Endometrial microvascular endothelial cells (primary cell): Measurements from ENCODE around the gene AHNAK. TPM values are rescaled to one million over a fixed set of nuclear protein-coding genes. Genes with fewer than 3 reads are reported as not detected.

ENCODE experiments used
- in situ Hi-C: cut with HindIII; loops from 2 replicates; pipeline ENCODE4 v1.10.0; 2017; ENCODE audit warnings: low sequenced_read_pairs, low pct_unique_long_range_greater_than_20kb; ENCODE audit errors: inconsistent ontology term
- total RNA-seq: library from RNA; depleted of rRNA; stranded (reverse); fragments of >200 nt; gene quantifications from one replicate; pipeline ENCODE4 v1.2.3, GENCODE V29; 2015; ENCODE audit errors: inconsistent ontology term

The AHNAK gene
- total RNA-seq, 1 donor from 2014 or later, result 299 TPM

DNA sequence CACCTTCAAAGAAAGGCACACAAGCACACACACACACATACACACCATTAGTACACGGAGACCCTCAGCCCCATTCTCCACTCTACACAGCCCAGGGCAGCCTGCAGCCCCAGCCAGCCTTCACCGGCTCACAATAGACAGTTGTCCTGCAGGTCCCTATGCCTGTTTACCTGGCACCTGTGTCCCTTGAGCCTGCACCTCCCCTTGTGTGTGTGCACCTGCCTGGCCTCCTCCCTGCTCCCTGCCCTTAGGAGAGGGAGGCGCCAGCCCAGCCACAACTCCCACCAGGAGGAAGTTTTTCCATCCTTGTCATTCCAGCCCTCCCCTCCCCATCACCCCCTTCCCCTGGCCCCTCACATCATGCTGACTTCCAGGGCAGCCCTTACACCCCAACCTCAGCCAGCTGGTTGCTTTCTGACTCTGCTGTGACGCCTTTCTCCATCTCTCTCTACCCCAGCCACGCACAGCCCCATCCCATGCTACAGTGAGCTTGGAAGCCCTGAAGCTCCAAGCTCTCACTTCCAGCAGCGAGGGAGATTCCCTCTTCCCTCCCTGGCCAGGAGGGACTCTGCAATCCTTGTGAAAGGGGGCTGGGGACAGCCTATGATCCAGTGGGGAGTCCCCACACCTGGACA lies 4.4 kb downstream of the AHNAK start:
- in situ Hi-C loops, result no loop called here

DNA sequence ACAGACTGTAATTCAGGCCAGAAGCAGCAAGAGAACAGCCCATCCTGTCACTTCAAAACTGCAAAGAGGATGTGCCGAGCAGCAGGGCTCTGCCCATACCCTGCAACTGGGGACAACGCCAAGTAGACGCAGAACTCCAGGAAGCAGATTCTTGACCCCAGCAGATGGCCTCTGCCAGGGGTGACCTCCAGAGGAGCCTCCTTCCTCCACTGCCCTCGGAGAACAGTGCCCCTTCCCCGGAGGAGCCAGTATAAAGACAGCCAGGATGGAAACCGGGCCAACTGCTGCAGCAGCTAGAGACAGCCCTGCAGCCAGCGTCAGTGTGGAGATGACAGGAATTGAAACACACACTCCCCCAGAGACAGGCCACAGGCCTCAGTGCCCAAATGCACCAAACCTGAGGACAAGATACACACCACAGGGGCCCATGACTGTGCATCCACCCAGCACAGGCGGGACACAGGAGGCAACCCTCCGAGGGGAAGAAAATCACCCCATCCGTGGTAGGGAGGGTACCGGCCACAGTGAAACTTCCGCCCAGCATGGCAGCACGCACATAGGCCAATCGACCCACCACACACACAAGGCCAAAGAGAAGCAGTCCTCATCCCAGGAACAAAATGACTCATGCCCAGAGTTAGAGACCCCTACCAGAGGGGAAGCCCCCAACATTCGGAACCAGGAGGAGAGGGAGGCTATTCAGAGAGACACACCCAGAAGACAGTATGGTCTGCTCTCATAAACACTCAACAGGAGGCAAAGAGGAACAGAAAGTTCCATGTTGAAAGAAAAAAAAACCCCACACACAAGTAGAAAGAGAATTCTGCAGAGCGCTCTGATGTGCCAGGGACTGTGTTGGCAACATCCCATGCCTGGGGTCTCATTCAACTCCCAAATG lies 5.6 kb downstream of the AHNAK start:
- in situ Hi-C loops, result no loop called here

DNA sequence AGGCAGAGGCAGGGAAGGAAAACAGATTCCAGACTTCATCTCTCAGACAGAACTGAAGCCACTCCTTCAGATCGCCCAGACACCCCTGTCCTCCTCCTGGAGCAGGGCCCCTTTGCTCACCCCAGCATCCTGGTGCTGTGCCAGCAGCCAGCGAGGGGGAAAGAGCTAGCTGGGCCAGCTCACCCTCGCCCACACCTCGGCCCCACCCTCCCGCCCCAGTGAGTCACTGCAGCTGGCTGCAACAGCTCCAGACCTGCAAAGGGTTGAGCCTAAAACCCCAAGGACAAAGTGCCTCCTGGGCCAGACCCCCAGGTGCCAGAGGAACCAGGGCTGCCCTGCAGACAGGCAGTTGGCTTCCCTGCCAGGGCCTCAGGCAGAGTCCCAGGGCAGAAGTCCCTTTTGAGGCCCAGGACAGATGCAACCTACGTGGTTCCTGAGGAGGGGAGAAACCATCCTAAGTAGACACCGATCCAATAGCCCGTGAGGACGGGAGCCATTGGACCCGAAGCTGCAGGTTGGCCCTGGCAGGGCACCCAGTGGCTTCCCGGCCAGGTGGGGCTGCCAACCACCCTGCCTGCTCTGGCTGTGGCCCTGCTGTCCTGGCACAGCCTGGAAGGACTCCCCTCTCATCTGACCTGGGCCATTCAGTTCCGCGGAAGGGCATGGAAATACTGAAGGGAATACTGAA lies 7.2 kb downstream of the AHNAK start:
- in situ Hi-C loops, result no loop called here

DNA sequence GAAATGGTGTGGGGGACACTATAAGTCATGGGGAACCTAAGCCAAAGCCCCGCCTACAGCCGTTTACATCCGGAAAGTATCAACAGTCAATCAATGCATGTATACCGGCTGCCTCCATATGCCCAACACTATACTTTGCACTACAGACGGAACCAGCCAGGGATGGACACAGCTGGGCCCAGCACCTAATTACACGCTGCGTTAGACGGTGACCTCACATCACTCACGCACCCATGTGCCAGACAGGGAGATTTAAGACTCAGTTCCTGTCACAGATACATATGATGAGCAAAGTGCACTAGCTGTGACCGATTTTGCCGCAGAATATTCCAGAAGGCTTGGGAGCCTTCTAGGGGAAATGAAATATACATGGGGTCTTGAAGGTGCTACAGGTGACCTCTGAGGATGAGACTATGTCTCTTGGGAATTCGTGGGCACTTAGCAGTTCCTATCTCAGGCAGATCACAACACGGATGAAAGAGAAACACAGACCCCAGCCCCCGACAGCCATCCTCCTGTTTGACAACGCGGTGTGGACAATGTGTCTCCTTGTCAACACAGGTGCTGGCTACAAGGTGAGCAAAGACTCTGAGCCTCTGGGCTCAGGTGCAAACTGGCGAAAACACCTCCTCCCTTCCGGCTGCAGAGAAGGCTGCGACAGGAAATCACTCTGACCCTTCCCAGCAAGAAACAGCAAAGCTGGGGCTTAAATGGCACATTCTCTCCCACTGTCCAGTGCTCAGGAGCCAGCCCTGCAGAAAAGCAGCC lies 8.0 kb downstream of the AHNAK start:
- in situ Hi-C loops, result no loop called here

DNA sequence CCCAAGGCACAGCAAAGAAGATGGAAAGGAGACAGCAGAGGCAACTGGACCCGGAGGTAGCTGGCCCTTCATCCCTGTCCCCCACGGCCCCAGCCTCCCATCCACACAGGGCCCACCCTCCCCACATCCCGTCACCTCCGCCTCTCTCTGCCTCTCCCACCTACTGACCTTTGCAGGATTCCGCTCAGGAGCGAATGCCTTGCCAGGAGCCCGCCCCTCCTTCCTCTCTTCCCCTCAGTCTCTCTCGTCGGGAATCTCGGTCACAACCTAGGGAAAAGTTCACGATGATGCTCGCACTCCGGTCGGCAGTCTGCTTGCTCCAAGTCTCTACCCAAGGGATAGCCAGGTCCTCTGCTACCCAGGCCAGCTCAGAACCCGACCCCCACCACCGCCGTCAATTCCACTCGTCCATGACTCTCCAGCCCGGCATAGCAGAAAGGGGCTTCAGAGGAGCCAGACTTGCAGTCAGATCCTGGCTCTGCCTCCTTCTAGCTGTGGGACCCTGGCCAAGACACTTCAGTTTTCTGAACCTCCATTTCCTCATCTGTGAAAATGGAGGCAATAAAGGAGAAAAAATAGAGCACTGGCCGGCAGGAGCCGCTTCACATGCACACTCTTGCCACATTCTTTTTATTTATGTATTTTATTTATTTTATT lies 10.2 kb downstream of the AHNAK start:
- in situ Hi-C loops, result no loop called here

DNA sequence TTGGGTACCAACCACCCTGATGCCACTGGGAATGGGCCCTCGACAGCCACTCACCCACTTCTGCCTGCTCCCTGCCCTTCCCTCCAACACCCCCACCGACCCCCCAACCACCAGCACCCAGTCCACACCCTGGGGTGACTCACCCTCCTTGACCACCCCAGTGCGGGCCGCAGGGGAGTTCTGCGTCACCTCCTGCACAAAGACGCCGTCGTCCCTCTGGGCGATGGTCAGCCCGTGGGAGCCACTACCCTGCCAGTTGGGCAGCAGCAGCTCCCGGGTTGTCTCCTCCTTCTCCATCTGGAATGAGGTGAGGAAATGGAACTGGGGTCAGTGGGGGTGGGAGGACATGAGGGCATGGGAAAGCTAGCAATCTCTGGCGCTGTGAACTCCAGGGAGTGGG lies 10.8 kb downstream of the AHNAK start:
- in situ Hi-C loops, result no loop called here

DNA sequence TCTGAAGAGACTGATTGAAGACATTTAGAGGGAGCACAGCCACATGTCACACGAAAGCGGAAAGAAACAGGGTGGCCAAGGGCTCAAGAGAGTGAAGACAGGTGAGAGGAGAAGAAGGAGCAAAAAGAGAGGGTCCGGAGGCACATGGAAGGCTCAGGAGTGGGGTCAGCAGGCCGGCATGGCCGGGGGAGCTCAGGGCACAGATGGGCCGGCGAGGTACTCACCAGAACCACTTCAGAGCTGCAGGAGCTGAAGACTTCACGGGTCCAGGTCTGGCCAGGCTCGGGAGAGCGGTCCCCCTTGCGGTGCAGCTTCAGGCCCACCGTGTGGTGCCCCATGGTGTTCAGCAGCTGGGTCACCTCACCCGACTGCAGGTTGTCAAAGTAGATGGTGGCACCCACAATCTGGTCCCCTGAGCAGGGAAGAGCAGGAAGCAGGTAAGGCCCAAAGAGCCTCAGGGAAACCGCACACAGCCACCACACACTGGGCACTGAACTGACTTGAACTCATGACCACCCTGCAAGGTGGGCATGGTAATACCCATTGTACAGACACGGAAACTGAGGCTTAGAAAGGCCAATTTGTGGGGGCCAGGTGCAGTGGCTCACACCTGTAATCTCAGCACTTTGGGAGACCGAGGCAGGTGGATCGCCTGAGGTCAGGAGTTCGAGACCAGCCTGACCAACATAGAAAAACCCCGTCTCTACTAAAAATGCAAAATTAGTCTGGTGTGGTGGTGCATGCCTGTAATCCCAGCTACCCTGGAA lies 11.6 kb downstream of the AHNAK start:
- in situ Hi-C loops, result no loop called here

DNA sequence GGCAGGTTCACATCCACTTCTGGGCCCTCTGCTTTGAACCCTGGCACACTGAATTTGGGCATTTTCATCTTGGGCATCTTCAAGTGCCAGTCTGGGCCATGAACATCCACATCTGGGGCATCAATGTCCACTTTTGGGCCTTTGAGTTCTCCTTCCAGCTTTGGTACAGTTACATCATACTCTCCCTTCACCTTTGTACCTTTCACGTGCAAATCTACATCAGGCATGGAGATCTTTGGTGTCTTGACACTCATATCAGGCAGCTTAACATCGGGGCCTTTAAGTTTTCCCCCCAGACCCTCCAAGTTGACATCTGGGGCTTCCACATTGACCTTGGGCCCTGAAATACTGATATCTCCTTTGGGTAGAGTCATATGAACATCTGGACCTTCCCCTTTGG lies 14.5 kb downstream of the AHNAK start:
- in situ Hi-C loops, result no loop called here

DNA sequence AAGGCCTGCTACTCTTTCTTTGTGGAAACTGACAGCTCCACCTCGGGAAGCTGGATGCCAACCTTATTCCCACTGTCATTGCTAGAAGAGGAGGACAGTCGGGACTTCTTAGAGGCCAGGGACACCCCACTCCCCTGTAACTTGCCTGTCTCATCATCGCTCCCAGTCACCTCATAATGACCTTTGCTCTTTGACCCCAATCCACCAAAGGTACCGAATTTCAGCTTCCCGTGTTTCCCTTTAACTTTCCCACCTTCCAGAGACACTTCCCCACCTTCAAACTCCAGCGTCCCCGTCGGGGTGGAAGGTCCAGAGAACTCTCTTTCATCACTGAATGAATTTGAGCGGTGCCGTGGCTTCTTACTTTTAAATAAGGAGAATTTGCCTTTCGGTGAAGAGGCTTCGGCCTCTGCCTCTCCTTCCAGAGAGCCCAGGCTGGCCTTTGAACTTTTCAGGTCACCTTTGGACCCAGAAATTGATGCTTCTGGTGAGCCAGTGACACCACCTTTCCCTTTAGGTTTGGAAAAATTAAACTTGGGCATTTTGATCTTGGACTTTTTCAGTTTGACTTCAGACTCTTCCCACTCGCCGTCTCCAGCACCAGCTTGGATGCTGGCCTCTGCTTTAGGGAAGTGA lies 29.8 kb downstream of the AHNAK start:
- in situ Hi-C loops, result no loop called here

DNA sequence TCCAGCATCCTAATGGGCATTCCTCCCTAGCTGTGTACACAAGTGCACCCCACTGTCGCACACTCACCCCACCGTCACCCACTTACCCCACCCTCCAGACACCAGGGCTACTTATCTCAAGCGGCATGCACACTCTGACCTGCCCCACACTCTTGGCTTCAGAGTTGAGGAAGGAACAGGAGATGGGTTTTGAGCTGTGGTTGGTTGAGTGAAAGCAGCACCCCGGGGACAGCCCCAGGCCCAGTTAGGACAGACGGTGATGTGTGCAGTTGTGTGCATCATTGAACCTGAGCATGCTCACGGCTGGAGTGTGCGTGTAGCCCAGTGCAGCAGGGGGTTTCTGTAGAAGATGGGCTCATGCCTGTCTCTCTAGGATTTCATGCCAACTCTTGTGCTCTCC lies 32.5 kb downstream of the AHNAK start:
- in situ Hi-C loops, result no loop called here

DNA sequence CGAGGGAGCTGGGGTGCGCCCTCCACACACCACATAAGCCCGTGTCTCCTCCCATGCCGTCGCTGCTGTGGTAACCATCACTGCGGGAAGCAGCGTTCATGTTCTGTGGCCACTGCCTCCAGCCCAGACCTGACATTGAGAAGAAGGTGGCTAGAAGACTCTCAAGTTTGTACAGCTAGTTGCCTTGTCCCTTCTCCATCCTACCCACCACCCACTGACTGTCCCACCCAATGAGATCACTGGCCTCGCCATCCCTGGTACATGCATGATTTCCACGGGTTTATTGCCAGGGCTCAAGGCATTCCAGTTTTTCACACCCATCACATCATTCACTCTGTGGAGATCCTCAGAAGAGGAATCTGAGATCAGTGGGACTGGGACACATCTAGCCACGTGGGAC lies 33.0 kb downstream of the AHNAK start:
- in situ Hi-C loops, result no loop called here

DNA sequence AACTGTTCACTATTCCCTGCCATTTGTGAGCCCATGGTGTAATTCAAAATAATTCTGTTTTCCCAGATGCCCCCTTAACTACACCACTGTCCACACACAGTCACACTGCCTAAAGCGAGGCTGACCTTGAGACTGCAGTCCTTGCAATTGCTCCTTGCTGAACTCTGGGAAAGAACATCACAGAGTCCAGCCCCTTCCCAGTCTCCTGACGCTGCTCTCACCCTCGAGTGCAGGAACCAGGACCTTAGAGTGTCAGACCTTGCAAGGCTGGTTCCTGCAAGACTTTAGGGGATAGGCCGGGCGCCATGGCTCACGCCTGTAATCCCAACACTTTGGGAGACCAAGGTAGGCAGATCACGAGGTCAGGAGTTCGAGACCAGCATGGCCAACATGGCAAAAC lies 33.6 kb downstream of the AHNAK start:
- in situ Hi-C loops, result no loop called here

DNA sequence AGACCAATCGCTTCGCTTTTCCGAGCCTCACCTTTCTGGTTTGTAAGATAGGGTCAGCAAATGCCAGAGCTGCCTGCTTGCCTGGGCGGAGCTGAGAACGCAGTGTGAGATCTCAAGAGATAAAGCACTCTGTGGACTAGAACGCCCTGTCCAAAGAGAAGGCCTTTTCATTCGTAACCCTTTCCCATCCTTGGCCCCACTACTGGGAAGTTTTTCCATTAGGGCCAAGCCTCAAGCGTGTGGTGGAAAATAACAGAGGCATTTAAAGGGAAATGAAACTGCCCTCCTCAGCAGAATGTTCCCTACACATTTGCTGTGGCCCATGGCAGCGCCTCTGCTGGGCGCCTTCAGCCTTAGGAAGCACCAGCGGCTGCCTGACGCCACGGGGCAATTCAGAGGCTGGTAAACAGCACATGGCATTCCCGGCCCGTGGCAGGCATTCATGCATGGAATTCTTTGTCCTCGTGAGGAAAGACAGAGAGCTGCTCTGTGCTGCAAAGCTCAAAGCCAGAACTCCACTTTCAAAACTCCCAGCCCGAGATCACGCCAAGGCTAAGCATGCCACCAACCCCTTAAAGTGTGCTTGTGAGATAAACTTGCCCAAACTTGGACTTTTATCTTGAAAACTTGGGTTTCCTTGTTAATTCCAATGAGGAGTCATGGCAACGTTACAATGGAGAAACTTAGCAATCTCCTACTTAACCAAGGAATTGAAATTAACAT lies 38.1 kb downstream of the AHNAK start:
- in situ Hi-C loops, result no loop called here

DNA sequence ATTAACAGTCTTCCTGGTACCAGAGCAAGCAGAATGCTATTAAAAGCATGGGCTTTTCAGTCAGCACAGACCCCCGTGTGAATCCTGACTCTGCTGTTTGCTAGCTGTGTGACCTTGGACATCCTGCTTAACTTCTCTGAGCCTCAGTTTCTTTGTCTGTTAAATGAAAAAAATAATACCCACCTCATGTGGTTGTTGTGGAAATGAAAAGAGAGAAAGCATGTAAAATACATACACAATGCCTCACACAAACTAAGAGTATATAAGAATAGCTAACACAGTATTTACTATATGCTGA lies 39.5 kb downstream of the AHNAK start:
- in situ Hi-C loops, result no loop called here

DNA sequence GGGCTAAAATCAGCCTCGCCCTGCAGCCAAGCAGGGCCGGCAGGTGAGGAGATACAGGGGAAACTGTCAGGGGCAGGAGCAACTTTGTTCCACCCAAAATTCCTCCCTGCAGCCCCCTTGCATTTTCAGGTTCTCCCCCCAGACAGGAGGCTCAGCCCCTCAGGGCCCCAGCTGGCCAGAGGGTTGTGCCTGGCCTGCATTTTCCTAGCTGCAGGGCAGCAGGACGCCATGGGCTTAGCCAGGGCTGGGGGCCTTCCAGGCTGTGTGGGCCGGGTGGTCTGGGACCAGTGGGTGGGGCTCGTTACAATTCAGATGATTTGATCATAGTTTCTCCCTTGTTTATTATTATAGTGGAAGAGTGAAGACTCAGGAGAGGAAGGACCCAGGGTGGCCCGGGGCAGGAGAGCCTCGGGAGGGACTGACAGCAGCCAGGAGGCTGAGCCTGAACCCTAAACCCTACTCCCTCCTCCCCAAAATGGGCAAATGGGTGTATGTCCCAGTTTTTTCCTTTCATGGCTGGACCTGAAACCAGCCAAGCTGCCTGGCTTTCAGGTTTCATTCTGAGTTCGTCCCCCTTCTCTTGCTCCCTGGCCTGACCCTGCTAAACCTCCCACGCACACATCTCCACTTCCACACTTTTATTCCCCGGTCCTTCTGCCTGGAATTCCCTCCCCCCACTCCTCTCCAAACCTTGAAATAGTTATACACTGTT lies 40.0 kb downstream of the AHNAK start:
- in situ Hi-C loops, result no loop called here

DNA sequence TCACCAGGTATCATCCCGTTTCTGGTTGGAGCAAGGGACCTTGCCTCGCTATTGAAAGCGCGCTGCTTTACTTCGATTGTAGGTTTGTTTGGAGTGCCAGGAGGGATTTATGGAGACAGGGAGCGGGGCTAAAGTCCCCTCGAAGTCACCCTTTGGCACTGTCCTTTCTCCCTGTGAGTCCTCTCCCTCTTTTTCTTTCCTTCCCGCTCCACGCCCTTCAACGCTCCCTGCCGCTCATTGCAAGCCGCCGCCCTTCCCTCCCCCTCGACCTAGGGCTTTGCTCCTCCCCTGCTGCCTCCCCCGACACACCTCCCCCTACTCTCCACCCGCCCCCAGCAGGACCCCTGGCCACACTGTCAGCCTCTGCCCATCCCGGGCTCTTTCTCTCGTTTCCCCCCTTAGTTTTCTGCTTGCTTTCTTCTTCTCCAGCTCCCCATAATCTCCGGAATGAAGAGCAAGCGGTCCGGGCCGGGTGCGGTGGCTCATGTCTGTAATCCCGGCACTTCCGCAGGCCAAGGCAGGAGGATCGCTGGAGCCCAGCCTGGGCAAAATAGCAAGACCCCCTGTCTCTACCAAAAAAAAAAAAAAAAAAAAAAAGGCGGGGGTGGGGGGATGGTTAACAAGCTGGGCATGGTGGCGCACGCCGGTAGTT lies 41.0 kb downstream of the AHNAK start:
- in situ Hi-C loops, result no loop called here
